Measurements from ENCODE around the gene SRD5A1. TPM values are rescaled to one million over a fixed set of nuclear protein-coding genes. Genes with fewer than 3 reads are reported as not detected.

Gene SRD5A1
- total RNA-seq, 1 experiment from 2014 or later = 30.4 TPM

- Histone ChIP-seq H3K4me3 (ENCODE audit: low read depth in 2 of 2, low read length in 2 of 2) (no peak overlapping the region), H3K9me3 (ENCODE audit: control insufficient read depth, insufficient read depth, low read depth, low read length) (no peaks in the 10 kb centered on the region), H3K27me3 (ENCODE audit: control insufficient read depth, insufficient read depth, low read length) (no peaks in the 10 kb centered on the region), H3K4me1 (ENCODE audit: control insufficient read depth, insufficient read depth, low read length) (no peaks in the 10 kb centered on the region), H3K36me3 (ENCODE audit: control insufficient read depth, insufficient read depth, low read length) (peaks cover 43% of the 10 kb centered on the region), H3K27ac (ENCODE audit: low read length) (no peak overlapping the region)
- in situ Hi-C loops (cut with HindIII; ENCODE audit: low pct_unique_long_range_greater_than_20kb, low sequenced_read_pairs) (no loop called here), intact Hi-C loops (cut with micrococcal nuclease; ENCODE audit: unreplicated experiment) (no loop called here)
- no peak for DNase-seq (ENCODE audit: low read depth, low spot score)
- CTCF ChIA-PET = no interaction called here
- BruUV-seq (replicated peaks) = no TSS peak
- POLR2A ChIA-PET = no interaction called here
- no peak for ATAC-seq
- TF ChIP-seq REST (IDR thresholded peaks at IDR 0.05; ENCODE audit: insufficient read depth in 1 of 2, low read depth in 2 of 2, low read length in 1 of 2) (no peak), POLR2AphosphoS5 (IDR thresholded peaks at IDR 0.05; ENCODE audit: low read depth, low read length) (no peak), TCF7L2 (IDR thresholded peaks at IDR 0.05; ENCODE audit: low read depth, low read length) (no peak), CTCF (IDR thresholded peaks at IDR 0.05) (no peak), SIN3A (IDR thresholded peaks at IDR 0.05; ENCODE audit: borderline replicate concordance, insufficient read depth, low read depth, low read length) (no peak)
Observed at GRCh38 chr5:6601271-6601670, 32.0 kb upstream of the SRD5A1 start.

- no peak for ATAC-seq
- Histone ChIP-seq H3K27ac (ENCODE audit: low read length) (no peak overlapping the region), H3K4me1 (ENCODE audit: control insufficient read depth, insufficient read depth, low read length) (no peaks in the 10 kb centered on the region), H3K36me3 (ENCODE audit: control insufficient read depth, insufficient read depth, low read length) (peaks cover 47% of the 10 kb centered on the region), H3K4me3 (ENCODE audit: low read depth in 2 of 2, low read length in 2 of 2) (no peak overlapping the region), H3K9me3 (ENCODE audit: control insufficient read depth, insufficient read depth, low read depth, low read length) (no peaks in the 10 kb centered on the region), H3K27me3 (ENCODE audit: control insufficient read depth, insufficient read depth, low read length) (no peaks in the 10 kb centered on the region)
- intact Hi-C loops (cut with micrococcal nuclease; ENCODE audit: unreplicated experiment) = no loop called here
- POLR2A ChIA-PET = no interaction called here
- BruUV-seq (replicated peaks) = no TSS peak
- in situ Hi-C loops (cut with HindIII; ENCODE audit: low pct_unique_long_range_greater_than_20kb, low sequenced_read_pairs) = no loop called here
- CTCF ChIA-PET = no interaction called here
- DNase-seq (ENCODE audit: low read depth, low spot score) = no peak
- TF ChIP-seq POLR2AphosphoS5 (IDR thresholded peaks at IDR 0.05; ENCODE audit: low read depth, low read length) (no peak), REST (IDR thresholded peaks at IDR 0.05; ENCODE audit: insufficient read depth in 1 of 2, low read depth in 2 of 2, low read length in 1 of 2) (no peak), TCF7L2 (IDR thresholded peaks at IDR 0.05; ENCODE audit: low read depth, low read length) (no peak), SIN3A (IDR thresholded peaks at IDR 0.05; ENCODE audit: borderline replicate concordance, insufficient read depth, low read depth, low read length) (no peak), CTCF (IDR thresholded peaks at IDR 0.05) (no peak)
Observed at GRCh38 chr5:6601816-6602215, 31.4 kb upstream of the SRD5A1 start.

Measured in Panc1 (cell line).